ENCODE measurements around the gene PIP5K1A. TPM values are rescaled to one million over a fixed set of nuclear protein-coding genes. Genes with fewer than 3 reads are reported as not detected.

PIP5K1A gene
- total RNA-seq, 1 experiment from 2014 or later = 63.3 TPM

- Histone ChIP-seq H3K27ac (ENCODE audit: low read length) (no peak overlapping the region), H3K27me3 (ENCODE audit: low read length) (no peaks in the 10 kb centered on the region), H3F3A (ENCODE audit: low read length, unreplicated experiment) (no peaks in the 10 kb centered on the region), H3K9ac (ENCODE audit: low read length) (no peak overlapping the region), H4K20me1 (ENCODE audit: low read length) (no peaks in the 10 kb centered on the region), H3K4me1 (ENCODE audit: insufficient read depth, low read length) (peaks cover 16% of the 10 kb centered on the region), H3K36me3 (ENCODE audit: low read depth, low read length) (peaks cover 18% of the 10 kb centered on the region; the same call in 1 of the 2 replicates), H2AFZ (ENCODE audit: low read length) (no peak overlapping the region), H3K9me2 (replicated peaks; ENCODE audit: low read length) (no peaks in the 10 kb centered on the region), H3K4me2 (ENCODE audit: low read length) (peak overlapping the region; percentile 89), H3K9me3 (ENCODE audit: low read length) (no peaks in the 10 kb centered on the region), H3K79me2 (ENCODE audit: low read length) (peaks cover 24% of the 10 kb centered on the region), H3K4me3 (ENCODE audit: low read length) (no peak overlapping the region)
- no peak for DNase-seq
- ChIA-PET POLR2A (ENCODE audit: unreplicated experiment) (interaction anchor here (0.7 to 1.0 kb wide), 2 partner anchors 29 to 167 kb away, joined by 3 to 5 read pairs; partner anchors contain the start of gene PSMD4), CTCF (interaction anchor here (0.6 kb wide), 1 partner anchor 47 kb away, joined by 3 read pairs; no protein-coding TSS in a partner anchor)
- intact Hi-C loops (cut with micrococcal nuclease) = loop anchor here (5.0 kb wide), 1 partner anchor 58 kb away; no protein-coding TSS in a partner anchor
- ATAC-seq = no peak
- no TSS peak for BruUV-seq (replicated peaks)
- TF ChIP-seq CTCF (conservative IDR thresholded peaks at IDR 0.05; ENCODE audit: low read depth, low read length) (no peak), EZH2 (IDR thresholded peaks at IDR 0.05; ENCODE audit: low read length, unreplicated experiment) (no peak), EZH2phosphoT487 (IDR thresholded peaks at IDR 0.05; ENCODE audit: borderline replicate concordance, low read length) (no peak)
These were observed 85.7 kb downstream of the PIP5K1A start for GRCh38 chr1:151284013-151284577.

GRCh38 chr1:151286619-151287340, 88.4 kb downstream of the PIP5K1A start:
- H3K27me3 ChIP-seq (ENCODE audit: low read length) = no peaks in the 10 kb centered on the region
- H3K9me3 ChIP-seq (ENCODE audit: low read length) = no peaks in the 10 kb centered on the region
- BruUV-seq (replicated peaks) = no TSS peak
- ATAC-seq (no peak), DNase-seq (no peak)
- H3K4me1 ChIP-seq (ENCODE audit: insufficient read depth, low read length) = peaks cover 13% of the 10 kb centered on the region
- H3K79me2 ChIP-seq (ENCODE audit: low read length) = peaks cover 24% of the 10 kb centered on the region
- no peak overlapping the region for H3K27ac ChIP-seq (ENCODE audit: low read length)
- no peak overlapping the region for H3K9ac ChIP-seq (ENCODE audit: low read length)
- POLR2A ChIA-PET (ENCODE audit: unreplicated experiment) = interaction anchor here (0.6 kb wide), 1 partner anchor 45 kb away, joined by 6 read pairs; no protein-coding TSS in a partner anchor
- H3K4me2 ChIP-seq (ENCODE audit: low read length) = no peak overlapping the region
- no peaks in the 10 kb centered on the region for H4K20me1 ChIP-seq (ENCODE audit: low read length)
- no peaks in the 10 kb centered on the region for H3F3A ChIP-seq (ENCODE audit: low read length, unreplicated experiment)
- H2AFZ ChIP-seq (ENCODE audit: low read length) = no peak overlapping the region
- peaks cover 22% of the 10 kb centered on the region; the same call in 1 of the 2 replicates for H3K36me3 ChIP-seq (ENCODE audit: low read depth, low read length)
- intact Hi-C loops (cut with micrococcal nuclease) = no loop called here
- H3K4me3 ChIP-seq (ENCODE audit: low read length) = no peak overlapping the region
- CTCF ChIA-PET = interaction anchor here (0.6 kb wide), 1 partner anchor 109 kb away, joined by 5 read pairs; no protein-coding TSS in a partner anchor
- no peaks in the 10 kb centered on the region for H3K9me2 ChIP-seq (replicated peaks; ENCODE audit: low read length)
- TF ChIP-seq EZH2phosphoT487 (IDR thresholded peaks at IDR 0.05; ENCODE audit: borderline replicate concordance, low read length) (no peak), EZH2 (IDR thresholded peaks at IDR 0.05; ENCODE audit: low read length, unreplicated experiment) (no peak), CTCF (conservative IDR thresholded peaks at IDR 0.05; ENCODE audit: low read depth, low read length) (no peak)

Data from PC-3 (cell line).